A673 (cell line): ENCODE data around the gene PTPRR. TPM values are rescaled to one million over a fixed set of nuclear protein-coding genes. Genes with fewer than 3 reads are reported as not detected.

Source experiments
- BruUV-seq: library from RNA; stranded (reverse); fragments of 400-500 nt; replicated peaks from 2 replicates; lab custom pipeline; 2021; lab: Mats Ljungman, UMichigan
- CTCF ChIA-PET: fragments of 300-600 bp; sonication (Branson Sonifier 250); formaldehyde crosslinking; loops from one replicate; lab custom pipeline; 2022; ENCODE audit warnings: antibody characterized with exemption; lab: Charles Lee
- POLR2A ChIA-PET: fragments of 300-600 bp; sonication (Branson Sonifier 250); formaldehyde crosslinking; loops from one replicate; lab custom pipeline; 2022; ENCODE audit warnings: antibody characterized with exemption; ENCODE audit not compliant: low non-redundant PET; lab: Charles Lee
- DNase-seq: peaks from one replicate; pipeline ENCODE4 v3.0.0-alpha.2; 2015; ENCODE audit warnings: low spot score
- H3K27ac ChIP-seq: fragments of 200-600 bp; sonication (generic); 2 replicates; pipeline ENCODE4 v1.5.1; 2016; ENCODE audit warnings: mixed run types, low read depth, mild to moderate bottlenecking, mixed read lengths, antibody characterized with exemption, low read length; ENCODE audit not compliant: poor library complexity, severe bottlenecking
- H3K27me3 ChIP-seq: fragments of 200-600 bp; sonication (generic); replicated peaks from 2 replicates; pipeline ENCODE4 v1.6.1; 2017; ENCODE audit warnings: mixed run types, low read depth, mild to moderate bottlenecking, mixed read lengths, antibody characterized with exemption, low read length; ENCODE audit not compliant: insufficient read depth, poor library complexity
- H3K36me3 ChIP-seq: fragments of 200-600 bp; sonication (generic); 2 replicates; pipeline ENCODE4 v1.6.1; 2016; ENCODE audit warnings: mixed run types, mild to moderate bottlenecking, mixed read lengths, antibody characterized with exemption, low read length; ENCODE audit not compliant: insufficient read depth, poor library complexity, severe bottlenecking
- H3K4me1 ChIP-seq: fragments of 200-600 bp; sonication (generic); 2 replicates; pipeline ENCODE4 v1.6.1; 2017; ENCODE audit warnings: mixed run types, mild to moderate bottlenecking, mixed read lengths, antibody characterized with exemption, low read length; ENCODE audit not compliant: insufficient read depth, poor library complexity, severe bottlenecking
- H3K4me3 ChIP-seq: fragments of 200-600 bp; sonication (generic); 2 replicates; pipeline ENCODE4 v1.5.1; 2016; ENCODE audit warnings: low read depth, mixed run types, mild to moderate bottlenecking, mixed read lengths, low read length; ENCODE audit not compliant: poor library complexity, severe bottlenecking
- H3K9me3 ChIP-seq: fragments of 200-600 bp; sonication (generic); 2 replicates; pipeline ENCODE4 v1.6.1; 2016; ENCODE audit warnings: mixed run types, low read depth, mild to moderate bottlenecking, mixed read lengths, antibody characterized with exemption, low read length; ENCODE audit not compliant: poor library complexity, severe bottlenecking
- CTCF ChIP-seq: fragments of 300-800, 200-600 bp; sonication (generic); conservative IDR thresholded peaks from 2 replicates; pipeline ENCODE4 v1.5.1; 2017; ENCODE audit warnings: low read depth, mild to moderate bottlenecking, antibody characterized with exemption, low read length, moderate library complexity, mixed read lengths
- EZH2 ChIP-seq: fragments of 200-600 bp; sonication (generic); IDR thresholded peaks from 2 replicates; pipeline ENCODE4 v1.6.1; 2017; ENCODE audit warnings: borderline replicate concordance, low read depth, mild to moderate bottlenecking, mixed read lengths, antibody characterized with exemption, low read length; ENCODE audit not compliant: poor library complexity, severe bottlenecking
- intact Hi-C: fragments of 100-400 bp; cut with micrococcal nuclease; formaldehyde crosslinking; loops from one replicate; pipeline ENCODE4 v1.10.0; 2022; ENCODE audit not compliant: unreplicated experiment
- total RNA-seq: library from RNA; stranded (reverse); gene quantifications from 2 replicates; pipeline ENCODE4 v1.2.3, GENCODE V29; 2021

PTPRR gene
- total RNA-seq, 1 experiment from 2014 or later = not detected

- no TSS peak for BruUV-seq
- TF ChIP-seq CTCF = no peak
- TF ChIP-seq EZH2 = no peak
Measured at GRCh38 chr12:70774055-70774454, 146.5 kb downstream of the PTPRR start.

GRCh38 chr12:70772836-70773235 lies 147.7 kb downstream of the PTPRR start:
- Histone ChIP-seq H3K27me3 (no peaks in the 10 kb centered on the region), H3K9me3 (no peaks in the 10 kb centered on the region), H3K4me1 (peaks cover 17% of the 10 kb centered on the region), H3K27ac (no peak overlapping the region), H3K36me3 (no peaks in the 10 kb centered on the region), H3K4me3 (no peak overlapping the region)
- ChIA-PET POLR2A (no interaction called here), CTCF (no interaction called here)
- no TSS peak for BruUV-seq
- no peak for TF ChIP-seq CTCF
- TF ChIP-seq EZH2 = no peak
- intact Hi-C loops = no loop called here
- no peak for DNase-seq

More at GRCh38 chr12:70774055-70774454, 146.5 kb downstream of the PTPRR start:
- Histone ChIP-seq H3K4me3 (no peak overlapping the region), H3K27ac (no peak overlapping the region), H3K36me3 (no peaks in the 10 kb centered on the region), H3K27me3 (no peaks in the 10 kb centered on the region), H3K9me3 (no peaks in the 10 kb centered on the region), H3K4me1 (peaks cover 17% of the 10 kb centered on the region)
- ChIA-PET POLR2A (no interaction called here), CTCF (no interaction called here)
- peak; percentile 71 for DNase-seq
- intact Hi-C loops = no loop called here

- Histone ChIP-seq H3K4me1 (peaks cover 17% of the 10 kb centered on the region), H3K27ac (no peak overlapping the region), H3K36me3 (no peaks in the 10 kb centered on the region), H3K4me3 (no peak overlapping the region), H3K9me3 (no peaks in the 10 kb centered on the region), H3K27me3 (no peaks in the 10 kb centered on the region)
- TF ChIP-seq CTCF = no peak
- no peak for TF ChIP-seq EZH2
- ChIA-PET POLR2A (no interaction called here), CTCF (no interaction called here)
- no peak for DNase-seq
- no TSS peak for BruUV-seq
- intact Hi-C loops = no loop called here
Measured at GRCh38 chr12:70771581-70771980, 149.0 kb downstream of the PTPRR start.
